Liver (tissue), 9 donors: Measurements from ENCODE around the gene GSK3A. TPM values are rescaled to one million over a fixed set of nuclear protein-coding genes. Genes with fewer than 3 reads are reported as not detected.
A peak's percentile ranks its signal among the peaks of the same experiment; 100 is the strongest.

ENCODE experiments used
- DNase-seq: peaks from one replicate; pipeline ENCODE4 v3.0.0-alpha.2; 2017; ENCODE audit warnings: low spot score
- H3K27ac ChIP-seq, 2 donors: one replicate each; pipeline ENCODE4 v1.7.0; 2013; ENCODE audit warnings: inconsistent platforms in 2 of 2, low read length in 2 of 2, control low read depth in 1 of 2, low read depth in 1 of 2, mild to moderate bottlenecking in 1 of 2
- H3K27me3 ChIP-seq, 4 donors: one replicate each; pipeline versions ENCODE4 v1.6.1 to v1.7.0; 2013; ENCODE audit warnings: low read length in 3 of 4, inconsistent platforms in 1 of 4, mild to moderate bottlenecking in 1 of 4, moderate library complexity in 1 of 4; ENCODE audit not compliant: control insufficient read depth in 4 of 4, insufficient read depth in 4 of 4
- H3K36me3 ChIP-seq, 4 donors: one replicate each; pipeline versions ENCODE4 v1.6.1 to v1.7.0; 2013; ENCODE audit warnings: low read length in 3 of 4, mild to moderate bottlenecking in 3 of 4, low read depth in 1 of 4, moderate library complexity in 1 of 4; ENCODE audit not compliant: control insufficient read depth in 4 of 4, insufficient read depth in 3 of 4
- H3K4me1 ChIP-seq, 4 donors: one replicate each; pipeline versions ENCODE4 v1.6.1 to v1.7.0; 2013; ENCODE audit warnings: low read length in 3 of 4, mild to moderate bottlenecking in 3 of 4, moderate library complexity in 1 of 4; ENCODE audit not compliant: control insufficient read depth in 4 of 4, insufficient read depth in 4 of 4
- H3K4me3 ChIP-seq, 3 donors: one replicate each; pipeline versions ENCODE4 v1.6.1 to v1.7.0; 2013; ENCODE audit warnings: low read length in 3 of 3, control low read depth in 1 of 3, low read depth in 1 of 3, mild to moderate bottlenecking in 1 of 3
- H3K9ac ChIP-seq, 2 donors: one replicate each; pipeline ENCODE4 v1.7.0; 2013; ENCODE audit warnings: low read length in 2 of 2, mild to moderate bottlenecking in 2 of 2, moderate library complexity in 2 of 2, control low read depth in 1 of 2, low read depth in 1 of 2
- H3K9me3 ChIP-seq, 4 donors: one replicate each; pipeline versions ENCODE4 v1.6.1 to v1.7.0; 2013; ENCODE audit warnings: low read length in 3 of 4; ENCODE audit not compliant: control insufficient read depth in 4 of 4
- EGR1 ChIP-seq, 2 donors: IDR thresholded peaks; 2 replicates each; pipeline ENCODE4 v1.6.1; 2016 to 2018; ENCODE audit warnings: antibody characterized with exemption in 2 of 2, low read depth in 2 of 2
- FOXA1 ChIP-seq: IDR thresholded peaks from 2 replicates; pipeline ENCODE4 v1.6.1; 2016; ENCODE audit warnings: antibody characterized with exemption
- GABPA ChIP-seq, 2 donors: IDR thresholded peaks in 1 of 2; conservative IDR thresholded peaks in 1 of 2; 2 replicates each; pipeline ENCODE4 v1.6.1; 2016; ENCODE audit warnings: antibody characterized with exemption in 2 of 2, mild to moderate bottlenecking in 1 of 2, moderate library complexity in 1 of 2
- HNF4A ChIP-seq, 2 donors: conservative IDR thresholded peaks; 2 replicates each; pipeline ENCODE4 v1.6.1; 2016; ENCODE audit warnings: antibody characterized with exemption in 2 of 2, mild to moderate bottlenecking in 2 of 2
- HNF4G ChIP-seq: IDR thresholded peaks from 2 replicates; pipeline ENCODE4 v1.6.1; 2016; ENCODE audit warnings: antibody characterized with exemption
- JUND ChIP-seq, 2 donors: IDR thresholded peaks; 2 replicates each; pipeline ENCODE4 v1.6.1; 2016; ENCODE audit warnings: antibody characterized with exemption in 2 of 2
- NR2F2 ChIP-seq: IDR thresholded peaks from 2 replicates; pipeline ENCODE4 v1.6.1; 2016; ENCODE audit warnings: antibody characterized with exemption
- RAD21 ChIP-seq, 2 donors: IDR thresholded peaks; 2 replicates each; pipeline ENCODE4 v1.6.1; 2016; ENCODE audit warnings: antibody characterized with exemption in 2 of 2, mild to moderate bottlenecking in 2 of 2
- RXRA ChIP-seq, 2 donors: IDR thresholded peaks; 2 replicates each; pipeline ENCODE4 v1.6.1; 2017 to 2018; ENCODE audit warnings: antibody characterized with exemption in 2 of 2, mild to moderate bottlenecking in 1 of 2
- SP1 ChIP-seq: IDR thresholded peaks from 2 replicates; pipeline ENCODE4 v1.6.1; 2018; ENCODE audit warnings: antibody characterized with exemption, mild to moderate bottlenecking
- TAF1 ChIP-seq: conservative IDR thresholded peaks from 2 replicates; pipeline ENCODE4 v1.6.1; 2016; ENCODE audit warnings: antibody characterized with exemption, mild to moderate bottlenecking
- YY1 ChIP-seq: IDR thresholded peaks from 2 replicates; pipeline ENCODE4 v1.6.1; 2016; ENCODE audit warnings: antibody characterized with exemption, mild to moderate bottlenecking
- WGBS: extraction: QIAGEN DNeasy Blood & Tissue Kit; methylation state at CpG from one replicate; pipeline ENCODE4 v1.1.7; 2013; 5-methylcytosine and 5-hydroxymethylcytosine counted together
- polyA plus RNA-seq, 2 donors: library from polyadenylated mRNA; stranded (reverse) in 1 of 2; unstranded in 1 of 2; fragments of 200-250 nt in 1 of 2; fragments of >200 nt in 1 of 2; fragmentation: Nextera tagmentation in 1 of 2; extraction: Ambion mirVana in 1 of 2; gene quantifications; one replicate each; pipeline versions ENCODE4 v1.2.1 to v1.2.3, GENCODE V29; 2013 to 2015
- total RNA-seq, 2 donors: library from RNA; depleted of rRNA; stranded (reverse); fragments of >200 nt; gene quantifications; one replicate each; pipeline ENCODE4 v1.2.3, GENCODE V29; 2014
- TF ChIP-seq, protein P1 (sequence below): fragments of 150-350 bp; IDR thresholded peaks from 2 replicates; pipeline ENCODE4 v1.5.1; 2017; ENCODE audit warnings: improper control_type of control experiment, low read depth, low read length; ENCODE audit not compliant: missing input control
- TF ChIP-seq, protein P2 (sequence below): IDR thresholded peaks from 2 replicates; pipeline ENCODE4 v1.6.1; 2016; ENCODE audit warnings: antibody characterized with exemption
- TF ChIP-seq, protein P3 (sequence below): IDR thresholded peaks from 2 replicates; pipeline ENCODE4 v1.6.1; 2016; ENCODE audit warnings: antibody characterized with exemption, mild to moderate bottlenecking
- TF ChIP-seq, protein P4 (sequence below): IDR thresholded peaks from 2 replicates; pipeline ENCODE4 v1.6.1; 2016; ENCODE audit warnings: antibody characterized with exemption
- donor health status: healthy.
- donor health status: healthy.
- donor health status: healthy.
- donor health status: healthy.
- donor health status: healthy.

The GSK3A gene
- total and polyA plus RNA-seq, 4 donors = 5.9 to 23.1 (median 13.0) TPM

DNA sequence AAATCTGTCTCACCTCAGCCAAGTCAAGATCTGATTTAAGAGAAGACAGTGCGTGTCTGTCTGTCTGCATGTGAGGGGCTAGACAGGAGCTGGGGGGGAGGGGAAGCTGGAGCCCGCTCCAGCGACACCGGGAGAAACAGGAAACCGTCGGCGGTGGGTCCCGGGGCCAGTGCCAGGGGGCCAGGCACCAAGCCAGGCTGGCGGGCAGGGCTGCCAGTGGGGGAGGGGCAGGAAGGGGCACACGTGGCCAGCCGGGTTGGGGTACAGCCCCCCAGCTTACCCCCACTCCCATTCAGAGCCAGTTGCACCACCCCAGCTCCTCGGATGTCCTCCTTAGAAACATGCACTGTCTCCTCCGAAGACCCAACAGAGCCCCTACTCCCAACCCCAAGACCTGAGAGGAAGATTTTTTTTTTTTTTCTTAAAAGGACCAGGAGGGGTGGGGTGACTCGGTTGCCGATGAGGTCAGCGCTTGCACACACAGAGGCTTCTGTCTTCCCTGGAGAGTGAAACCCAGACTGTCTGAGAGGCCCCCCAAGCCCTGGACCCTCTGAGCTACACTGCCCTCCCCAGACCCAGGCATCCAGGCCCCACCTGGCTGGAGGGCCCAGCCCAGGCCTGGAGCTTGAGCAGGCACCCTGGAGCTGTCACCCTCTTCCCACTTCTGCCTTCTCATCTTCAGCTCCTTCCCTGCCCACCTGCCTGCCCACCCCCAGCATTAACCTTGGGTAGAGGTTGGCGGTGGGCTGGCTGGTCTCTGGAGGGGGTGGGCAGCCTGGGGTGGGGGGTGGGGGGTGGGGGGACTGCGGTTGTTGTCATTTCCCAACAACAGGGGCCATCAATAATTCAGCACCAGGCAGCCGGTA, 8.5 kb upstream of the GSK3A start:
- Histone ChIP-seq H3K4me1 (peaks cover 16 to 49% (median 31%) of the 10 kb centered on the region in 4 donors), H3K36me3 (peaks cover 0 to 12% (median 5%) of the 10 kb centered on the region in 4 donors), H3K9ac (no peak overlapping the region), H3K27ac (peak overlapping the region; percentile 67 to 72), H3K27me3 (no peaks in the 10 kb centered on the region), H3K4me3 (no peak overlapping the region), H3K9me3 (no peaks in the 10 kb centered on the region)
- TF ChIP-seq FOXA1 (no peak), YY1 (no peak), NR2F2 (peak; percentile 0), HNF4A (conservative IDR thresholded peaks at IDR 0.05) (no peak)
- WGBS = 28% methylated on average over 19 of the region's 19 CpGs
- DNase-seq = peak; percentile 33

DNA sequence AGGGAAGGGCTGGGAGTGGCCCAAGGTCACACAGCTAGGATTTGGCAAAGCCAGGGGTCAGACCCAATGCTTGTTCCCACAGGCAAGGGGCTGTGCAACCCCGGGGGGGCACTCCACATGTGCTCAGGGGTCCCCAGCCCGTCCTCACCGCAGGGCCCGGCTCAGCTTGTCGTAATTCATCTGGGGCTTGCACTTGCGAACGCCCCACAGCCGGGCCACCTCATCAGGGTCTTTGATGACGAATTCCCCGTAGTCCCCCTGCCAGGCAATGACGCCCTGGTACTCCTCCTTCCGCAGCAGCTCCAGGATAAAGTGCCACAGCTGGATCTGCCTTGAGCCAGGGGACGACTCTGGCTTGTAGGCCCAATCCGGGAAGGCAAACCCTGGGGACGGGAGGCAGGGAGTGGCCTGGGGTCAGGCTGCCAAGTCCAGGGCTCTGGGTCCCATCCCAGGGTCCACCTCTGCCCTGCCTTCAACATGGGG, 7.8 kb upstream of the GSK3A start:
- Histone ChIP-seq H3K4me1 (peaks cover 16 to 46% (median 26%) of the 10 kb centered on the region in 4 donors), H3K27ac (peak overlapping the region; percentile 67 to 72), H3K4me3 (no peak overlapping the region), H3K9ac (no peak overlapping the region), H3K36me3 (peaks cover 0 to 12% (median 5%) of the 10 kb centered on the region in 4 donors), H3K27me3 (no peaks in the 10 kb centered on the region), H3K9me3 (no peaks in the 10 kb centered on the region)
- peak; percentile 33 for DNase-seq
- TF ChIP-seq HNF4A (conservative IDR thresholded peaks at IDR 0.05) (peak in 1 of 2 donors; percentile 52), HNF4G (no peak), NR2F2 (peak; percentile 7)
- WGBS = 73% methylated on average over 15 of the region's 15 CpGs

DNA sequence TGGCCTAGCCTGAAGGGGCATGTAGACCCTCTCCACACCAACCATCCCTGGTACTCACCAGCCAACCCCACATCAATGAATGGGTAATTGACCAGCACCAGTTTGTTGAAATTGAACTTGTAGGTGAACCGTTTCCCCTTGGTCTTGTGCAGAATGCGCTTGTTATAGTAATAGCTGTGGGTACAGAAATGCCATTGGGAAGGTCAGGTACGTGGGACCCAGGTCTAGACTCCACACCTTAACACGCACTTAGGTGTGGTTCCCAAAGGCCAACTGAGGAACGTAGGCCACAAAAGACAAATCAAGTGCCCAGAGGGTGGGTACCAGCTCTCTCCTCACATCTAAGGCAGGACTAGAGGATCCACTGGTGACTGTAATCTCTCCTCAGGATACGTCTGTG, 7.4 kb upstream of the GSK3A start:
- TF ChIP-seq EGR1 (IDR thresholded peaks at IDR 0.05; ENCODE audit: low read depth in 2 of 2) = no peak
- no peak for TF ChIP-seq TAF1
- no peak for TF ChIP-seq YY1
- TF ChIP-seq HNF4G = no peak
- TF ChIP-seq, protein P1, sequence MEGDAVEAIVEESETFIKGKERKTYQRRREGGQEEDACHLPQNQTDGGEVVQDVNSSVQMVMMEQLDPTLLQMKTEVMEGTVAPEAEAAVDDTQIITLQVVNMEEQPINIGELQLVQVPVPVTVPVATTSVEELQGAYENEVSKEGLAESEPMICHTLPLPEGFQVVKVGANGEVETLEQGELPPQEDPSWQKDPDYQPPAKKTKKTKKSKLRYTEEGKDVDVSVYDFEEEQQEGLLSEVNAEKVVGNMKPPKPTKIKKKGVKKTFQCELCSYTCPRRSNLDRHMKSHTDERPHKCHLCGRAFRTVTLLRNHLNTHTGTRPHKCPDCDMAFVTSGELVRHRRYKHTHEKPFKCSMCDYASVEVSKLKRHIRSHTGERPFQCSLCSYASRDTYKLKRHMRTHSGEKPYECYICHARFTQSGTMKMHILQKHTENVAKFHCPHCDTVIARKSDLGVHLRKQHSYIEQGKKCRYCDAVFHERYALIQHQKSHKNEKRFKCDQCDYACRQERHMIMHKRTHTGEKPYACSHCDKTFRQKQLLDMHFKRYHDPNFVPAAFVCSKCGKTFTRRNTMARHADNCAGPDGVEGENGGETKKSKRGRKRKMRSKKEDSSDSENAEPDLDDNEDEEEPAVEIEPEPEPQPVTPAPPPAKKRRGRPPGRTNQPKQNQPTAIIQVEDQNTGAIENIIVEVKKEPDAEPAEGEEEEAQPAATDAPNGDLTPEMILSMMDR = no peak
- no peak for TF ChIP-seq FOXA1
- TF ChIP-seq, protein P2, sequence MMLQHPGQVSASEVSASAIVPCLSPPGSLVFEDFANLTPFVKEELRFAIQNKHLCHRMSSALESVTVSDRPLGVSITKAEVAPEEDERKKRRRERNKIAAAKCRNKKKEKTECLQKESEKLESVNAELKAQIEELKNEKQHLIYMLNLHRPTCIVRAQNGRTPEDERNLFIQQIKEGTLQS = no peak
- TF ChIP-seq, protein P3, sequence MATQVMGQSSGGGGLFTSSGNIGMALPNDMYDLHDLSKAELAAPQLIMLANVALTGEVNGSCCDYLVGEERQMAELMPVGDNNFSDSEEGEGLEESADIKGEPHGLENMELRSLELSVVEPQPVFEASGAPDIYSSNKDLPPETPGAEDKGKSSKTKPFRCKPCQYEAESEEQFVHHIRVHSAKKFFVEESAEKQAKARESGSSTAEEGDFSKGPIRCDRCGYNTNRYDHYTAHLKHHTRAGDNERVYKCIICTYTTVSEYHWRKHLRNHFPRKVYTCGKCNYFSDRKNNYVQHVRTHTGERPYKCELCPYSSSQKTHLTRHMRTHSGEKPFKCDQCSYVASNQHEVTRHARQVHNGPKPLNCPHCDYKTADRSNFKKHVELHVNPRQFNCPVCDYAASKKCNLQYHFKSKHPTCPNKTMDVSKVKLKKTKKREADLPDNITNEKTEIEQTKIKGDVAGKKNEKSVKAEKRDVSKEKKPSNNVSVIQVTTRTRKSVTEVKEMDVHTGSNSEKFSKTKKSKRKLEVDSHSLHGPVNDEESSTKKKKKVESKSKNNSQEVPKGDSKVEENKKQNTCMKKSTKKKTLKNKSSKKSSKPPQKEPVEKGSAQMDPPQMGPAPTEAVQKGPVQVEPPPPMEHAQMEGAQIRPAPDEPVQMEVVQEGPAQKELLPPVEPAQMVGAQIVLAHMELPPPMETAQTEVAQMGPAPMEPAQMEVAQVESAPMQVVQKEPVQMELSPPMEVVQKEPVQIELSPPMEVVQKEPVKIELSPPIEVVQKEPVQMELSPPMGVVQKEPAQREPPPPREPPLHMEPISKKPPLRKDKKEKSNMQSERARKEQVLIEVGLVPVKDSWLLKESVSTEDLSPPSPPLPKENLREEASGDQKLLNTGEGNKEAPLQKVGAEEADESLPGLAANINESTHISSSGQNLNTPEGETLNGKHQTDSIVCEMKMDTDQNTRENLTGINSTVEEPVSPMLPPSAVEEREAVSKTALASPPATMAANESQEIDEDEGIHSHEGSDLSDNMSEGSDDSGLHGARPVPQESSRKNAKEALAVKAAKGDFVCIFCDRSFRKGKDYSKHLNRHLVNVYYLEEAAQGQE = no peak
- TF ChIP-seq GABPA (IDR thresholded peaks at IDR 0.05 in 1 of 2, conservative IDR thresholded peaks at IDR 0.05 in 1 of 2) = no peak
- TF ChIP-seq JUND (IDR thresholded peaks at IDR 0.05) = no peak
- no peak for TF ChIP-seq NR2F2
- no peak for TF ChIP-seq RXRA (IDR thresholded peaks at IDR 0.05)
- TF ChIP-seq, protein P4, sequence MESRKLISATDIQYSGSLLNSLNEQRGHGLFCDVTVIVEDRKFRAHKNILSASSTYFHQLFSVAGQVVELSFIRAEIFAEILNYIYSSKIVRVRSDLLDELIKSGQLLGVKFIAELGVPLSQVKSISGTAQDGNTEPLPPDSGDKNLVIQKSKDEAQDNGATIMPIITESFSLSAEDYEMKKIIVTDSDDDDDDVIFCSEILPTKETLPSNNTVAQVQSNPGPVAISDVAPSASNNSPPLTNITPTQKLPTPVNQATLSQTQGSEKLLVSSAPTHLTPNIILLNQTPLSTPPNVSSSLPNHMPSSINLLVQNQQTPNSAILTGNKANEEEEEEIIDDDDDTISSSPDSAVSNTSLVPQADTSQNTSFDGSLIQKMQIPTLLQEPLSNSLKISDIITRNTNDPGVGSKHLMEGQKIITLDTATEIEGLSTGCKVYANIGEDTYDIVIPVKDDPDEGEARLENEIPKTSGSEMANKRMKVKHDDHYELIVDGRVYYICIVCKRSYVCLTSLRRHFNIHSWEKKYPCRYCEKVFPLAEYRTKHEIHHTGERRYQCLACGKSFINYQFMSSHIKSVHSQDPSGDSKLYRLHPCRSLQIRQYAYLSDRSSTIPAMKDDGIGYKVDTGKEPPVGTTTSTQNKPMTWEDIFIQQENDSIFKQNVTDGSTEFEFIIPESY = no peak
- no peak for TF ChIP-seq SP1
- no peak for TF ChIP-seq RAD21 (IDR thresholded peaks at IDR 0.05)
- TF ChIP-seq HNF4A (conservative IDR thresholded peaks at IDR 0.05) = no peak
- Histone ChIP-seq H3K4me1 (peaks cover 17 to 50% (median 30%) of the 10 kb centered on the region in 4 donors), H3K9ac (no peak overlapping the region), H3K36me3 (peaks cover 0 to 12% (median 5%) of the 10 kb centered on the region in 4 donors), H3K27ac (peak overlapping the region in 1 of 2 donors; percentile 72), H3K9me3 (no peaks in the 10 kb centered on the region), H3K27me3 (no peaks in the 10 kb centered on the region), H3K4me3 (no peak overlapping the region)
- no peak for DNase-seq
- WGBS = 87% methylated on average over 6 of the region's 6 CpGs
